Endothelial cell of umbilical vein (primary cell): ENCODE measurements around the gene STAG1. TPM values are rescaled to one million over a fixed set of nuclear protein-coding genes. Genes with fewer than 3 reads are reported as not detected.

Source experiments
- BruUV-seq: library from RNA; stranded (reverse); fragments of 400-500 nt; replicated peaks from 2 replicates; lab custom pipeline; 2021; lab: Mats Ljungman, UMichigan
- CTCF ChIA-PET: fragments of 300-600, 350-600 bp; sonication (Branson Sonifier 250); formaldehyde crosslinking; loops from one replicate; lab custom pipeline; 2021; ENCODE audit warnings: antibody characterized with exemption, inconsistent platforms; lab: Charles Lee
- POLR2A ChIA-PET: fragments of 300-600, 350-600 bp; sonication (Branson Sonifier 250); formaldehyde crosslinking; loops from one replicate; lab custom pipeline; 2021; ENCODE audit warnings: antibody characterized with exemption, inconsistent platforms; lab: Charles Lee
- DNase-seq: peaks from one replicate; pipeline ENCODE4 v3.0.0-alpha.2; 2011; ENCODE audit warnings: low read depth, low spot score
- FAIRE-seq: peaks from 2 replicates; lab custom pipeline; 2011; peaks lifted over from hg19 to GRCh38; lab: Jason Lieb, UNC
- H2AFZ ChIP-seq: 2 replicates; pipeline ENCODE4 v1.6.0; 2012; ENCODE audit warnings: low read depth, low read length, control low read depth, inconsistent platforms
- H3K27ac ChIP-seq: 2 replicates; pipeline ENCODE4 v1.5.1; 2011; ENCODE audit warnings: low read depth, mild to moderate bottlenecking, control low read depth, low read length, moderate library complexity; ENCODE audit not compliant: insufficient read depth
- H3K27me3 ChIP-seq, 2 experiments: 2 replicates each; pipeline versions ENCODE4 v1.6.0 to v1.6.1; 2011; ENCODE audit warnings: low read length in 2 of 2, mixed read lengths in 1 of 2; ENCODE audit not compliant: control insufficient read depth in 2 of 2, insufficient read depth in 2 of 2
- H3K36me3 ChIP-seq, 2 experiments: 2 replicates in 1 of 2; 3 replicates in 1 of 2; pipeline ENCODE4 v1.5.1; 2011; ENCODE audit warnings: low read length in 2 of 2, mild to moderate bottlenecking in 1 of 2, moderate library complexity in 1 of 2; ENCODE audit not compliant: control insufficient read depth in 2 of 2, insufficient read depth in 2 of 2; ENCODE audit errors: extremely low read depth in 1 of 2
- H3K4me1 ChIP-seq: 3 replicates; pipeline ENCODE4 v1.5.1; 2011; ENCODE audit warnings: mild to moderate bottlenecking, low read length; ENCODE audit not compliant: control insufficient read depth, insufficient read depth; ENCODE audit errors: extremely low read depth
- H3K4me2 ChIP-seq: 2 replicates; pipeline ENCODE4 v1.6.1; 2011; ENCODE audit warnings: low read length, control low read depth, mixed read lengths; ENCODE audit not compliant: insufficient read depth
- H3K4me3 ChIP-seq, 3 experiments: fragments of 200-600 bp in 1 of 3; sonication (generic), shearing (Covaris generic) in 1 of 3; replicated peaks in 1 of 3; 2 replicates each; pipeline ENCODE4 v1.5.1; 2011 to 2016; ENCODE audit warnings: control low read depth in 3 of 3, low read length in 3 of 3, mild to moderate bottlenecking in 2 of 3, inconsistent platforms in 1 of 3, low read depth in 1 of 3, moderate library complexity in 1 of 3; ENCODE audit not compliant: insufficient read depth in 1 of 3
- H3K79me2 ChIP-seq: 2 replicates; pipeline ENCODE4 v1.6.0; 2012; ENCODE audit warnings: low read length, inconsistent platforms; ENCODE audit not compliant: control insufficient read depth, insufficient read depth
- H3K9ac ChIP-seq: replicated peaks from 2 replicates; pipeline ENCODE3; 2011; ENCODE audit warnings: low read length, control low read depth; ENCODE audit not compliant: insufficient read depth; ENCODE audit errors: extremely low read depth
- H3K9me1 ChIP-seq: replicated peaks from 3 replicates; pipeline ENCODE4 v1.6.0; 2011; ENCODE audit warnings: mild to moderate bottlenecking, low read length; ENCODE audit not compliant: control insufficient read depth, insufficient read depth; ENCODE audit errors: extremely low read depth
- H3K9me3 ChIP-seq: replicated peaks from 2 replicates; pipeline ENCODE4 v1.5.1; 2012; ENCODE audit warnings: low read length, inconsistent platforms; ENCODE audit not compliant: control insufficient read depth, insufficient read depth
- H4K20me1 ChIP-seq: replicated peaks from 2 replicates; pipeline ENCODE3; 2011; ENCODE audit warnings: mild to moderate bottlenecking, low read length; ENCODE audit not compliant: control insufficient read depth, insufficient read depth; ENCODE audit errors: extremely low read depth
- EZH2 ChIP-seq: IDR thresholded peaks from 2 replicates; pipeline ENCODE4 v1.6.1; 2012; ENCODE audit warnings: borderline replicate concordance, low read depth, mild to moderate bottlenecking, moderate library complexity, low read length, inconsistent platforms; ENCODE audit not compliant: severe bottlenecking
- FOS ChIP-seq: IDR thresholded peaks from 2 replicates; pipeline ENCODE4 v1.6.1; 2011; ENCODE audit warnings: mild to moderate bottlenecking, low read length, moderate library complexity, borderline replicate concordance; ENCODE audit not compliant: insufficient read depth
- GATA2 ChIP-seq: IDR thresholded peaks from 2 replicates; pipeline ENCODE4 v1.7.0; 2011; ENCODE audit warnings: low read depth, mild to moderate bottlenecking, moderate library complexity, mixed read lengths, low read length; ENCODE audit not compliant: insufficient read length, insufficient read depth
- JUN ChIP-seq: IDR thresholded peaks from 2 replicates; pipeline ENCODE4 v1.6.1; 2011; ENCODE audit warnings: borderline replicate concordance, low read depth; ENCODE audit not compliant: insufficient read length, insufficient read depth
- MYC ChIP-seq: IDR thresholded peaks from one replicate; pipeline ENCODE4 v1.6.1; 2011; ENCODE audit warnings: mild to moderate bottlenecking, low read depth, low read length
- POLR2AphosphoS5 ChIP-seq: IDR thresholded peaks from 2 replicates; pipeline ENCODE4 v1.6.1; 2012; ENCODE audit warnings: low read depth, mild to moderate bottlenecking, control low read depth, low read length, moderate library complexity; ENCODE audit not compliant: insufficient read depth
- dilution Hi-C: fragments of 300-500 bp; cut with MboI; formaldehyde crosslinking; loops from one replicate; pipeline ENCODE4 v1.15.0; 2019; ENCODE audit warnings: low sequenced_read_pairs; ENCODE audit not compliant: extremely low pct_ligation_motif_present
- intact Hi-C: fragments of 100-400 bp; cut with micrococcal nuclease; formaldehyde crosslinking; loops from one replicate; pipeline ENCODE4 v1.10.0; 2022
- polyA plus RNA-seq, 4 experiments: library from polyadenylated mRNA; depleted of rRNA in 3 of 4; stranded (reverse) in 3 of 4; unstranded in 1 of 4; fragments of >200 nt; gene quantifications; 2 replicates each; pipeline versions ENCODE4 v1.2.1 to v1.2.3, GENCODE V29; 2011 to 2012; ENCODE audit warnings: missing spikeins in 1 of 4
- total RNA-seq: library from RNA; stranded (reverse); gene quantifications from 2 replicates; pipeline ENCODE4 v1.2.3, GENCODE V29; 2021
- TF ChIP-seq, protein P1 (sequence below), 2 donors: IDR thresholded peaks; 1 replicate in 1 of 2; 2 replicates in 1 of 2; pipeline ENCODE4 v1.5.1; 2011; ENCODE audit warnings: low read length in 2 of 2, mild to moderate bottlenecking in 2 of 2, moderate library complexity in 2 of 2, control low read depth in 1 of 2, inconsistent platforms in 1 of 2, low read depth in 1 of 2; ENCODE audit not compliant: insufficient read depth in 1 of 2; ENCODE audit errors: extremely low read depth in 1 of 2

STAG1 gene
- total and polyA plus RNA-seq, 2 donors (not counting 3 experiments of a cell fraction or from before 2014, with no cell fraction given): 7.4 to 42.1 TPM

DNA sequence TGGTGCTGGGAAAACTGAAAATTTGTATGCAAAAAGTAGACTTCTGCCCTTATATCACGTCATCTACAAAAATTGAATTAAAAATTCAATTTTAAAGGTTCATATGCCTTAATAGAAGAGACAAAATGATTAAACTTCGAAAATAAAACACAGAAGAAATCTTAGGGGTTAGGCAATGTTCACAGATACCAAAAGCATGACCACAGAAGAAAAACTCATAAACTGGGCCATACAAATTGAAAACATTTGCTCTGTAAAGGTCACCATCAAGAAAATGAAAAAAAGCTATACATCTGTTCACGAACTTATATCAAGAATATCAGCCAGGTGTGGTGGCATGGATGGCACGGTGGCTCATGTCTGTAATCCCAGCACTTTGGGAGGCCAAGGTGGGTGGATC is 257.0 kb downstream of the STAG1 start:
- H3K79me2 ChIP-seq: no peaks in the 10 kb centered on the region
- CTCF ChIA-PET: interaction anchor here (0.7 kb wide), 1 partner anchor 1531 kb away, joined by 3 read pairs; no protein-coding TSS in a partner anchor
- dilution Hi-C loops: no loop called here
- H3K9me3 ChIP-seq: no peaks in the 10 kb centered on the region
- peaks cover 0 to 3% of the 10 kb centered on the region in 2 experiments for H3K36me3 ChIP-seq
- no peaks in the 10 kb centered on the region for H3K27me3 ChIP-seq
- FAIRE-seq (no peak), DNase-seq (no peak)
- H3K27ac ChIP-seq: no peak overlapping the region
- no peak overlapping the region for H3K9ac ChIP-seq
- H4K20me1 ChIP-seq: no peaks in the 10 kb centered on the region
- intact Hi-C loops: no loop called here
- BruUV-seq: no TSS peak
- POLR2A ChIA-PET: no interaction called here
- no peak overlapping the region for H2AFZ ChIP-seq
- no peak overlapping the region for H3K4me2 ChIP-seq
- H3K9me1 ChIP-seq: no peaks in the 10 kb centered on the region
- H3K4me3 ChIP-seq: no peak overlapping the region
- no peaks in the 10 kb centered on the region for H3K4me1 ChIP-seq
- TF ChIP-seq, protein P1, sequence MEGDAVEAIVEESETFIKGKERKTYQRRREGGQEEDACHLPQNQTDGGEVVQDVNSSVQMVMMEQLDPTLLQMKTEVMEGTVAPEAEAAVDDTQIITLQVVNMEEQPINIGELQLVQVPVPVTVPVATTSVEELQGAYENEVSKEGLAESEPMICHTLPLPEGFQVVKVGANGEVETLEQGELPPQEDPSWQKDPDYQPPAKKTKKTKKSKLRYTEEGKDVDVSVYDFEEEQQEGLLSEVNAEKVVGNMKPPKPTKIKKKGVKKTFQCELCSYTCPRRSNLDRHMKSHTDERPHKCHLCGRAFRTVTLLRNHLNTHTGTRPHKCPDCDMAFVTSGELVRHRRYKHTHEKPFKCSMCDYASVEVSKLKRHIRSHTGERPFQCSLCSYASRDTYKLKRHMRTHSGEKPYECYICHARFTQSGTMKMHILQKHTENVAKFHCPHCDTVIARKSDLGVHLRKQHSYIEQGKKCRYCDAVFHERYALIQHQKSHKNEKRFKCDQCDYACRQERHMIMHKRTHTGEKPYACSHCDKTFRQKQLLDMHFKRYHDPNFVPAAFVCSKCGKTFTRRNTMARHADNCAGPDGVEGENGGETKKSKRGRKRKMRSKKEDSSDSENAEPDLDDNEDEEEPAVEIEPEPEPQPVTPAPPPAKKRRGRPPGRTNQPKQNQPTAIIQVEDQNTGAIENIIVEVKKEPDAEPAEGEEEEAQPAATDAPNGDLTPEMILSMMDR (IDR thresholded peaks at IDR 0.05; ENCODE audit: extremely low read depth in 1 of 2, insufficient read depth in 1 of 2, low read depth in 1 of 2, low read length in 2 of 2): no peak
- TF ChIP-seq POLR2AphosphoS5 (no peak), FOS (no peak), GATA2 (no peak), MYC (no peak), EZH2 (no peak), JUN (no peak)
